ENCODE measurements around the gene PPM1B.

PPM1B gene

DNA sequence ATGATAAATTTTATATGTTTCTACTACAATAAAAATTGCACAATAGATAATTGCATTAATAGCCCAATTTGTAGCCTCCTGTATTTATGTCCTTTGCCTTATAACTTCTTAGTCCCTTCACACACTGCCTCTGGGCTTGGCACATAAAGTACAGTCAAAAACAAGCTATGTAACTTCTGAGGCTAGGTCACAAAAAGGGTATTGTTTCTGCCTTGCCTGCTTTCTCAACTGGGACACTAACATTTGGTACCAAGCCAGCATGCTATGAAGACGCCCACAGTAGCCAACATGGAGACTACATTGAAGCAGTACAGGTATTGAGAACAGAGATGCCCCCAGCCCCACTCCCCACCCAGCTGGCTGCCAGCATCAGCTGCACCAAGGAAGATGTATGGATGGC, 101.2 kb downstream of the PPM1B start:
- TF ChIP-seq GATA1 (IDR thresholded peaks at IDR 0.05; ENCODE audit: low read depth, low read length) (no peak), POLR2A (IDR thresholded peaks at IDR 0.05; ENCODE audit: low read length) (no peak)
- no peak for DNase-seq

DNA sequence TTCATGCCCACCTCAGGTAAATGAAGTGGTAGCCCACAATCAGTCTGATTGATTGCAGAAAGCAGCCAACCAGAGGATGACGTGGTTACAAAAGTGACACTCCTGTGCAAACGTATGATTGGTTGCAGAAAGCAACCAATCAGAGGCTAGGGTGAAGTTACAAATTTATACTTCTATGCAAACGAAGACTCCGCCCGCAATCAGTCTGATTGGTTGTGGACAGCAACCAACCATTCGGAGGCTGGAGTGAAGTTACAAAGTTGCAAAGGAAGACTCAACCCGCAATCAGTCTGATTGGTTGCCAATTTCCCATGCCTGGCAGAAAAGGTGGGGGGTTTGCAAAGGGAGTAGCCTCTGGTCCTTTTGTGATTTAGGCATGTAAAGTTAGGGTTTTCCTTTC, 102.6 kb downstream of the PPM1B start:
- no peak for DNase-seq
- no peak for TF ChIP-seq POLR2A (IDR thresholded peaks at IDR 0.05; ENCODE audit: low read length)
- TF ChIP-seq GATA1 (IDR thresholded peaks at IDR 0.05; ENCODE audit: low read depth, low read length) = no peak

DNA sequence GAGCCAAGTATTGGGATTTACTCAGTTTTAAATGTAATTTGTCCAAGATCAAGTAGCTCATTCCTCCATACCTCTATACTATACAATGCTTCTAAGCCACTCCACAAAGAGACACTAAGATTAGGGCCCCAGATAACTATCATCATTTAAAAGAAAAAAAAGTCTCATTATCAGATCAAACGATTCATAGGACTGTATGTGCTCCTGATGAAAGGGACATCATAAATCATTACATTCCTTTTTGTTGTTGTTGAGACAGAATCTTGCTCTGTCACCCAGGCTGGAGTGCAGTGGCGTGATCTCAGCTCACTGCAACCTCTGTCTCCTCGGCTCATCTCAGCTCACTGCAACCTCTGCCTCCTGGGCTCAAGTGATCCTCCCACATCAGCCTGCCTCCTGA, 104.4 kb downstream of the PPM1B start:
- DNase-seq = no peak
- TF ChIP-seq GATA1 (IDR thresholded peaks at IDR 0.05; ENCODE audit: low read depth, low read length) (no peak), POLR2A (IDR thresholded peaks at IDR 0.05; ENCODE audit: low read length) (no peak)

DNA sequence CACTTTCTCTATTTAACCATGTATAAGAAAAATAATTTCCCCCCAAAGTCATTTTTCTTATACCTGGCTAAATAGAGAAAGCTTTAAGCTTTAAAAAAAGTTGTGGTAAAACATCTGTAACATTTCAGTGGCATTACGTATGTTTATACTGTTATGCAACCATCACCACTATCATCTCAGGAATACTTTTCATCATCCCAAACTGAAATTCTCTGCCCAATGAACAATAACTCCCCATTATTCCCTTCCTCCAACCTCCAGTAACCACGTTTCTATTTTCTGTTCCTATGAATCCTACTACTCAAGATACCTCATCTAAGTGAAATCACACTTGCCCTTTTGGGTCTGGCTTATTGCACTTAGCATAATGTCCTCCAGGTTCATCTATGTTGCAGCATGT, 104.9 kb downstream of the PPM1B start:
- DNase-seq = no peak
- no peak for TF ChIP-seq GATA1 (IDR thresholded peaks at IDR 0.05; ENCODE audit: low read depth, low read length)
- no peak for TF ChIP-seq POLR2A (IDR thresholded peaks at IDR 0.05; ENCODE audit: low read length)

DNA sequence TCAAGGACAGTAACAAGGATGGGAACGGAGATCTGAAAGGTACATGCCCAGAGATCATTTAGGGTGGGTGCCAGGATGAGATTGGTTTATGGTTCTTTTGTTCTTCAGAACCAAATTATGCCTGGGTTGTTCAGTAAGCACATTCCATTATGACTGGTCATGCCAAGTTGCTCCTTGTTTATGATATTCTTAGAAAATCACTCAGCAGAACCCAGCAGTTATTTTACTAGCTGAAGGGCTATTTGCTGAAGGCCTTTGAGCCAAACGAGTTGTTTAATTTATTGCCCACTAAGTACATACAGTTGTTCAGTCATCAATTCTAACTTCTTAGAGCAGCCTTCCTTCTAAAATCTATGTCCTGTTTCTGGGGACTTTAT, 107.2 kb downstream of the PPM1B start:
- no peak for DNase-seq
- no peak for TF ChIP-seq POLR2A (IDR thresholded peaks at IDR 0.05; ENCODE audit: low read length)
- no peak for TF ChIP-seq GATA1 (IDR thresholded peaks at IDR 0.05; ENCODE audit: low read depth, low read length)

DNA sequence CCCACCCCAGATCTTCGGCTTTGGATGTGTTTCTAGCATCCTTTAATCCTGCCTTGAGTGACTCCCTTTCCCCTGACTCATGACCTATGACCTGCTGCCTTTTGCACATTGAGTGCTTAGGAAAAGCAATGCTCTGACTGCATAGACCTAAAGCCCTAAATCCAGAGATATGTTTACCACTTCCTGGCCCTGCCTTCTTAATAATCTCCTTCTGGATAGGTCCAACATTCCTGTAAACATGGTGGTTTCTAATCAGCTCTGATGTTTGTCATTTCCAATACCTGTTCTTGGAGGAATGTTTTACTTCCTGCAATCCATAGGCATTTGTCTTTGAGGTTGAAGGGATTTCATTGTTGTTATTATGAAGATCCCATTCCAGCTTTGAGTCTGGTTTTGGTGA, 108.9 kb downstream of the PPM1B start:
- no peak for DNase-seq
- no peak for TF ChIP-seq POLR2A (IDR thresholded peaks at IDR 0.05; ENCODE audit: low read length)
- TF ChIP-seq GATA1 (IDR thresholded peaks at IDR 0.05; ENCODE audit: low read depth, low read length) = no peak

DNA sequence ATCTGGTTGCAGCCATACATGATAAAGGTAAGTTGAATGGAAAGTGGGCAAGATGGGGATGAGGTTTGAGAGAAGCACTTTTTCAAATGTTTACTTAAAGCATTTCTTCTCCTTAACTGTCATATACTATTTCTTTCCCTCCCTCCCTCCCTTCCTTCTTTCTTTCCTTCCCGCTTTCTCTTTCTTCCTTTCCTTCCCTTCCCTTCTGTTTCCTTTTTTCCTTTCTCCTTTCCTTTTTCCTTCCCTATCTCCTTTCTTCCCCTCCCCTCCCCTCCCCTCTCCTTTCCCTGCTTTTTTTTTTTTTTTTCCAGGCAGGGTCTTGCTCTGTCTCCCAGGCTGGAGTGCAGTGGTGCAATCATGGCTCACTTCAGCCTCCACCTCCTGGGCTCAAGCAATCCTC, 112.2 kb downstream of the PPM1B start:
- no peak for DNase-seq
- TF ChIP-seq POLR2A (IDR thresholded peaks at IDR 0.05; ENCODE audit: low read length) = no peak
- no peak for TF ChIP-seq GATA1 (IDR thresholded peaks at IDR 0.05; ENCODE audit: low read depth, low read length)
